GM12801 (cell line): ENCODE data around the gene SCUBE2.

Experiments used
- CTCF ChIP-seq: IDR thresholded peaks from one replicate; pipeline ENCODE4 v1.5.1; 2011; ENCODE audit warnings: control low read depth; ENCODE audit not compliant: insufficient read length; ENCODE audit errors: extremely low read depth

Gene SCUBE2

DNA sequence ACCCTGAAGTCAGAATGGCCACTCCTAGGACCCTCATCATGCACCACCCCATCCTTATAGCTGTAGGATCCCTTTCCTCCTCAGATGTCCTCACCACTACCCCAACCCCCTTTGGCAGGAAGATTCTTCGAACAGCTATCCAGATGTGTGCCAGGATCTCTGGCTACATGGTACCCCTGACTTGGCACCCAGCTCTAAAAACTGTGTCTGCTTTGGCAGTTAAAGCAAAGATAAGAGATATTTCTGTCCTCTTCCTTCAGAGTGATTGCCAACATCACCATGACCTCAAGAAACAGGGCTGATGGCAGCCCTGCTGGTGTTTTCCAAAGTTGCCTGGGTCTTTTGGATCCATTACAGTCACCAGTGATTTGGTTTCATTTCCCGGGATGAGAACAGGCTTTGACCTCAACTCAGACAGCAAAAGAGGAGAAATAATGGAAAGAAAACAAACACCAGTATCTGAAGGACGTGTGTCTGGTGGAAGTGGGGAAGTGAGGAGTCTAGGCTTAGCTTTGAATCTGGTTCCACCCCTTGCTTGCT, 83.3 kb downstream of the SCUBE2 start:
- no peak for TF ChIP-seq CTCF

DNA sequence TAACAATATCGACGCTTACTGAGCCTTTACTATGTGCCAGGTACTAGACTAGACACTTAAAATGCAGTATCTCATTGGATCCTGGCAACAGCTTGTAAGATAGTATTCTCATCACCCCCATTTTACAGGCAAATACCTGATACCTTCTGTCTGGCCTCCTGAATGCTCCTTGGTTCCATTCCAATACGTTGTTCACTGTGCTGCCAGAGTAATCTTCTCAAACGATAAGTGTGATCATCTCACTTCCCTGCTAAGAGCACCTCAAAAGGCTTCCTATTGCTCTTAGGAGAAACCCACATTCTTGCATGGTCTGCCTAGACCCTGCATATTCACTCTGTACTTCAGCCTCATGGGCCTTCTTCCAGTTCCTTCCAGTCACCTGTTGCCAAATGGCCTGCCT, 86.3 kb downstream of the SCUBE2 start:
- no peak for TF ChIP-seq CTCF

DNA sequence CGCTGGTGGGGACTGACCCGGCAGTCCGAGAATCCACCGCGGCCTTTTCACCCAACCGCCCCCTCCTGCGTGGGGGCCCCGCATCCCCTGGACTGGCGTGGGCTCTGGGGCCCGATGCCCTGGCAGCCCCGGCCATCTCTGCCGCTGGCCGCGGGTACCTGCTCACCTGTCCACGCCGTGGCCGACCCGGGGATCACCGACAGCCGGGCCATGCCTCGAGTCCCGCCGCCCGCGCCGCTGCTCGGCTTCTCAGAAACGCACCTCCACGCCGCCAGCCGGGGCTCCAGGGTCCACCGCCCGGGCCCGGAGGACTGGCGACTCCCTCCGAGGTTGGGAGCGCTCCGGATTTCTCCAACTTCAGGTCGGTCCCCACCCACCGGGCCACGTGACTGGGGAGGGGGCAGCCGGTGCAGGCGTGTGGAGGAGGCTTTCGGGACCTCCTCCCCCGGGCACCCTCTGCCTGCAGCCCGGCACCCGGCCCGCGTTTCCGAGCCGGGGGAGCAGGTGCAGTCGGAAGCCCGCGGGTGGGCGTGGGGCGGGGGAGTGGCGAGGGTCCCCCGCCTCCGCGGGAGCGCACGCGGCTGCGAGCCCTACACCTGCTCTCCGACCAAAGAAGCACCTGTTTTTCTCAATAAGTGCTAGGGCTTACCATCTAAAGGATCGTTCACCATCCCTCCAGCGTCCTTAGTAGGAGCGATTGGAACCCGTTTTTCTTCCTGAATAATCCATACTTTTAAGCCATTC, 87.0 kb downstream of the SCUBE2 start:
- no peak for TF ChIP-seq CTCF

DNA sequence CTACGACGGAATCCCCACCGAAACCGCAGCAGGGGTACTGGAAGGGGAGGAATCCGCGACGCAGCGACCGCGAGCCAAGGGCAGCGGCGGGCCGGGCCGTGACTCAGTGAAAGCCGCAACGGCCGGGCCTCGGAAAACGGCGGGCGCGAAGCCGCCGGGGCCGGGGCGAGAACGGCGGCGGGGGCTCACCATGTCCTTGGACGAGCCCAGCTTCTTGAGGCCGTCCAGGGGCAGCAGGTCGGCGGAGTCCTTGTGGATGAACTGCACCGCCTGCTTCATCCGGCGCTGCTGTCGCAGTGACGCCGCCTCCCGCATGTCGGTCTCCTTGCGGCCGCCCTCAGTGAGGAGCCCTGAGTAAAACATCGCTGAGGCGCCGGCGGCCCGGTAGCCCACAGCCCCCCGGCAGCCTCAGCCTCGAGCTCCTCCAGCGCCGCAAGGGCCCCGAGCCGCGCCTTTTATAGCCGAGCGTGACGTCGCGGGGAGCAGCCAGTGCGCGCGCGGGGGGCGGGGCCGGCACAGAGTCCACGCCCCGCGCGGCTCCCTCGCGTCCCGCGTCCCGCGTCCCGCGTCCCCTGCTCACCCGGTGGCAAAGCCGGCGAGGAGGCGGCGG, 87.7 kb downstream of the SCUBE2 start, which contains the start of gene NRIP3:
Gene NRIP3, minus strand, starts transcription at position 429 of the 610 bp plus-strand sequence. Its CDS starts 66 bp downstream, at position 363.
- TF ChIP-seq CTCF, result no peak

- TF ChIP-seq CTCF, result no peak
These were observed 88.4 kb downstream of the SCUBE2 start for GRCh38 chr11:9002920-9003572.

GRCh38 chr11:9001736-9002135, 89.7 kb downstream of the SCUBE2 start:
- TF ChIP-seq CTCF, result no peak

GRCh38 chr11:8998017-8998416, 93.4 kb downstream of the SCUBE2 start:
- TF ChIP-seq CTCF, result no peak
